SK-N-MC (cell line): ENCODE measurements around the gene MAEA.

ENCODE experiments used
- EZH2 ChIP-seq: fragments of 200-600 bp; sonication (generic); IDR thresholded peaks from one replicate; pipeline ENCODE4 v1.6.1; 2017; ENCODE audit warnings: antibody characterized with exemption
- FOXP2 ChIP-seq: optimal IDR thresholded peaks from 2 replicates; pipeline ENCODE3; 2011; ENCODE audit warnings: mild to moderate bottlenecking, moderate library complexity; ENCODE audit not compliant: insufficient read depth; ENCODE audit errors: extremely low read length, control extremely low read depth
- POLR2AphosphoS5 ChIP-seq: IDR thresholded peaks from 2 replicates; pipeline ENCODE4 v1.6.1; 2012; ENCODE audit warnings: mild to moderate bottlenecking, low read depth, low read length, borderline replicate concordance

GRCh38 chr4:1340181-1340747, 50.6 kb downstream of the MAEA start:
- TF ChIP-seq EZH2 (no peak), POLR2AphosphoS5 (no peak), FOXP2 (no peak)
